ENCODE measurements around the gene MAN2A1.
A peak's percentile ranks its signal among the peaks of the same experiment; 100 is the strongest.
"Not testable (repeated sequence)": the region's sequence is repeated elsewhere in the genome, so short reads cannot be mapped to it uniquely, and the experiment has no call there.

The MAN2A1 gene

GRCh38 chr5:109868737-109869136, 179.0 kb downstream of the MAN2A1 start:
- DNase-seq (ENCODE audit: low read depth) = no peak

- no peak for DNase-seq (ENCODE audit: low read depth)
These were observed 184.0 kb downstream of the MAN2A1 start for GRCh38 chr5:109873687-109874086.

GRCh38 chr5:109874108-109874507, 184.4 kb downstream of the MAN2A1 start:
- no peak for DNase-seq (ENCODE audit: low read depth)

GRCh38 chr5:109876030-109876725, 186.5 kb downstream of the MAN2A1 start:
- no peak for DNase-seq (ENCODE audit: low read depth)

- DNase-seq (ENCODE audit: low read depth) = peak; percentile 86
These were observed 187.4 kb downstream of the MAN2A1 start for GRCh38 chr5:109876941-109877669.

GRCh38 chr5:109877670-109878045, 187.9 kb downstream of the MAN2A1 start:
- DNase-seq (ENCODE audit: low read depth) = no peak

- DNase-seq (ENCODE audit: low read depth) = no peak
These were observed 189.2 kb downstream of the MAN2A1 start for GRCh38 chr5:109878887-109879286.

GRCh38 chr5:109880907-109881685, 191.4 kb downstream of the MAN2A1 start:
- DNase-seq (ENCODE audit: low read depth) = no peak

- no peak for DNase-seq (ENCODE audit: low read depth)
These were observed 192.8 kb downstream of the MAN2A1 start for GRCh38 chr5:109882546-109882945.

- DNase-seq (ENCODE audit: low read depth) = no peak
These were observed 194.9 kb downstream of the MAN2A1 start for GRCh38 chr5:109884676-109885075.

GRCh38 chr5:109885205-109885604, 195.5 kb downstream of the MAN2A1 start:
- DNase-seq (ENCODE audit: low read depth) = no peak

- DNase-seq (ENCODE audit: low read depth) = no peak
These were observed 199.3 kb downstream of the MAN2A1 start for GRCh38 chr5:109888989-109889388.

- not testable (repeated sequence) for DNase-seq (ENCODE audit: low read depth)
These were observed 203.5 kb downstream of the MAN2A1 start for GRCh38 chr5:109893271-109893670.

- no peak for DNase-seq (ENCODE audit: low read depth)
These were observed 208.8 kb downstream of the MAN2A1 start for GRCh38 chr5:109898269-109899162.

- DNase-seq (ENCODE audit: low read depth) = no peak
These were observed 209.4 kb downstream of the MAN2A1 start for GRCh38 chr5:109899163-109899535.

- DNase-seq (ENCODE audit: low read depth) = no peak
These were observed 210.7 kb downstream of the MAN2A1 start for GRCh38 chr5:109900461-109900860.

GRCh38 chr5:109900911-109901627, 211.3 kb downstream of the MAN2A1 start:
- no peak for DNase-seq (ENCODE audit: low read depth)

- no peak for DNase-seq (ENCODE audit: low read depth)
These were observed 211.9 kb downstream of the MAN2A1 start for GRCh38 chr5:109901628-109901981.

- DNase-seq (ENCODE audit: low read depth) = no peak
These were observed 213.3 kb downstream of the MAN2A1 start for GRCh38 chr5:109903061-109903460.

- no peak for DNase-seq (ENCODE audit: low read depth)
These were observed 216.2 kb downstream of the MAN2A1 start for GRCh38 chr5:109905906-109906305.

GRCh38 chr5:109907189-109907588, 217.5 kb downstream of the MAN2A1 start:
- DNase-seq (ENCODE audit: low read depth) = no peak

Data from stromal cell of bone marrow (primary cell).